Suprapubic skin (tissue), 4 donors: ENCODE data around the gene LDB2.

Experiments
- EP300 ChIP-seq: sonication (generic); formaldehyde crosslinking; IDR thresholded peaks from one replicate; pipeline ENCODE4 v1.6.1; 2017; ENCODE audit warnings: antibody characterized with exemption
- POLR2A ChIP-seq, 2 donors: fragments of 450-650 bp; IDR thresholded peaks; one replicate each; pipeline ENCODE4 v1.6.1; 2017; ENCODE audit warnings: antibody characterized with exemption in 2 of 2, mild to moderate bottlenecking in 2 of 2, moderate library complexity in 2 of 2
- POLR2AphosphoS5 ChIP-seq, 3 donors: sonication (generic); formaldehyde crosslinking; IDR thresholded peaks; one replicate each; pipeline ENCODE4 v1.6.1; 2017; ENCODE audit warnings: antibody characterized with exemption in 3 of 3
- TF ChIP-seq, protein P1 (sequence below), 2 donors: fragments of 200-600 bp in 1 of 2; fragments of 450-650 bp in 1 of 2; sonication (generic) in 1 of 2; IDR thresholded peaks; one replicate each; pipeline ENCODE4 v1.5.1; 2016 to 2019; ENCODE audit warnings: antibody characterized with exemption in 2 of 2, mild to moderate bottlenecking in 1 of 2, moderate library complexity in 1 of 2

DNA sequence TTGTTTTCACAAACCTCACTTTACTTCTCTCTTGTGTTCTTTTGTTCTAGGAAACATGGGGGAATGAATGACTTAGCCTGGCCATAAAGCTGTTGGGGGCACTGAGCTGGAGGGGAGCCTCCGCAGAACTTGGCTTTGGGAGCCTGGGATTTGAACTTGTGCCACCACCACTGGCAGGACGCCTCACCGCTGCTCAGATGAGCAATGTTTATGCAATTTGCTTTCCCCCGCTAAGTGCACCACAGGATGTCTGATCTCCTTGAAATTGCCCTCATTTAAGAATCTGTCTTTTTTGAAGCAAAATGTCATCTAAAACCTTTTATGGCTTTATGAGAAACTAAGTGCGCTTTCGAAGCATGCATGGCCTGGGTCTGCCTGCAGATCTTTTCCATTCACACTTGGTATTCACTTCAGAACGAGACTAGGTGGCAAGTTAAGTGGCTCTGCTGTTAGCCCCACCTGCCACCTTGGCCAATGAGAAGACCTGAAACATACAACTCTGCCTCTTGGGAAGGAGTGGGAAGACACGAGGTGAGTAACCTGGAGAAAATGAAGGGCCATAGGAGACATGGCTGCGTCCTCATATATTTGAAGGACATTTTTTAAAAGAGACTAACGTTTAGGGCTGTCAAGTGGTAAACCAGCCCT is 119.3 kb downstream of the LDB2 start:
- no peak for TF ChIP-seq EP300
- TF ChIP-seq, protein P1, sequence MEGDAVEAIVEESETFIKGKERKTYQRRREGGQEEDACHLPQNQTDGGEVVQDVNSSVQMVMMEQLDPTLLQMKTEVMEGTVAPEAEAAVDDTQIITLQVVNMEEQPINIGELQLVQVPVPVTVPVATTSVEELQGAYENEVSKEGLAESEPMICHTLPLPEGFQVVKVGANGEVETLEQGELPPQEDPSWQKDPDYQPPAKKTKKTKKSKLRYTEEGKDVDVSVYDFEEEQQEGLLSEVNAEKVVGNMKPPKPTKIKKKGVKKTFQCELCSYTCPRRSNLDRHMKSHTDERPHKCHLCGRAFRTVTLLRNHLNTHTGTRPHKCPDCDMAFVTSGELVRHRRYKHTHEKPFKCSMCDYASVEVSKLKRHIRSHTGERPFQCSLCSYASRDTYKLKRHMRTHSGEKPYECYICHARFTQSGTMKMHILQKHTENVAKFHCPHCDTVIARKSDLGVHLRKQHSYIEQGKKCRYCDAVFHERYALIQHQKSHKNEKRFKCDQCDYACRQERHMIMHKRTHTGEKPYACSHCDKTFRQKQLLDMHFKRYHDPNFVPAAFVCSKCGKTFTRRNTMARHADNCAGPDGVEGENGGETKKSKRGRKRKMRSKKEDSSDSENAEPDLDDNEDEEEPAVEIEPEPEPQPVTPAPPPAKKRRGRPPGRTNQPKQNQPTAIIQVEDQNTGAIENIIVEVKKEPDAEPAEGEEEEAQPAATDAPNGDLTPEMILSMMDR (IDR thresholded peaks at IDR 0.05): no peak
- TF ChIP-seq POLR2A (IDR thresholded peaks at IDR 0.05): no peak
- TF ChIP-seq POLR2AphosphoS5 (IDR thresholded peaks at IDR 0.05): no peak
